Prostate gland (tissue), 2 donors: Measurements from ENCODE around the gene NPTX1. TPM values are rescaled to one million over a fixed set of nuclear protein-coding genes. Genes with fewer than 3 reads are reported as not detected.

Source experiments
- DNase-seq: peaks from one replicate; pipeline ENCODE4 v3.0.0-alpha.2; 2019; ENCODE audit warnings: low spot score
- H3K27ac ChIP-seq, 2 donors: fragments of 200-600 bp; sonication (generic); 2 replicates each; pipeline ENCODE4 v1.5.1; 2017 to 2019
- H3K27me3 ChIP-seq: fragments of 200-600 bp; sonication (generic); replicated peaks from 2 replicates; pipeline ENCODE4 v1.5.1; 2019; ENCODE audit not compliant: insufficient read depth
- H3K36me3 ChIP-seq, 2 donors: fragments of 200-600 bp; sonication (generic); 1 replicate in 1 of 2; 2 replicates in 1 of 2; pipeline versions ENCODE4 v1.5.1 to v1.8.1; 2017 to 2019
- H3K4me1 ChIP-seq: fragments of 200-600 bp; sonication (generic); replicated peaks from 2 replicates; pipeline ENCODE4 v1.5.1; 2019
- H3K4me3 ChIP-seq, 2 donors: fragments of 200-600 bp; sonication (generic); 2 replicates each; pipeline ENCODE4 v1.5.1; 2017 to 2019
- H3K9me3 ChIP-seq: fragments of 200-600 bp; sonication (generic); 2 replicates; pipeline ENCODE4 v1.5.1; 2017
- POLR2A ChIP-seq: fragments of 450-650 bp; IDR thresholded peaks from one replicate; pipeline ENCODE4 v1.6.1; 2016; ENCODE audit warnings: antibody characterized with exemption, mild to moderate bottlenecking
- POLR2AphosphoS5 ChIP-seq: sonication (generic); formaldehyde crosslinking; IDR thresholded peaks from one replicate; pipeline ENCODE4 v1.6.1; 2017; ENCODE audit warnings: antibody characterized with exemption
- WGBS: methylation state at CpG from one replicate; pipeline ENCODE4 v1.1.5; 2018; 5-methylcytosine and 5-hydroxymethylcytosine counted together
- intact Hi-C: fragments of 100-400 bp; cut with DNase I; formaldehyde crosslinking; loops from one replicate; pipeline ENCODE4 v1.14.2; 2022
- total RNA-seq, 2 donors: library from RNA; depleted of rRNA; stranded (reverse); fragments of >200 nt; gene quantifications; one replicate each; pipeline ENCODE4 v1.1.0, GENCODE V29; 2016
- TF ChIP-seq, protein P1 (sequence below), 4 experiments: fragments of 200-600 bp in 2 of 4; fragments of 450-650 bp in 2 of 4; sonication (generic) in 2 of 4; IDR thresholded peaks; 1 replicate in 3 of 4; 2 replicates in 1 of 4; pipeline ENCODE4 v1.5.1; 2016 to 2019; ENCODE audit warnings: antibody characterized with exemption in 4 of 4, mild to moderate bottlenecking in 2 of 4, moderate library complexity in 2 of 4

The NPTX1 gene
- total RNA-seq, 2 donors from 2014 or later, result 0.34 to 0.73 TPM

DNA sequence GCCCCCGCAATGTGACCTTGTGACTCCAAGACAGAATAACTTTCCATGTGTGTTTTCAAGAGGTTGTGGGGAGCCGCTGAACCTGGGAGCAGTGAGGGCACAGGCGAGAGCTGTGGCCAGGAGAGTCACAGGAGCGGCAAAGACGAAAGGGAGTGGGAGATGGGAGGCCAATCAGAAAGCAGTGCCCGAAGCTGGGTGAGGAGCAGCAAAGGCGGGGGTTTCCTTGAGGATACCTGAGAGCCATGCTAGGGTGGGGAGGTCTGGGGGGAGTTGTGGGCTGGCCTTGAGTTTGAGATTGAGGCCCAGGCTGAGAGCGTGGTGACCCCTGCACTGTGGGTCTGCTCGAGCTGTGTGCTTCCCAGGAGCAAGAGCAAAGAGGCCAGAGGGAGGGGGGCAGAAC lies 23.2 kb upstream of the NPTX1 start:
- DNase-seq, result no peak
- TF ChIP-seq POLR2AphosphoS5 (no peak), POLR2A (no peak)
- TF ChIP-seq, protein P1, sequence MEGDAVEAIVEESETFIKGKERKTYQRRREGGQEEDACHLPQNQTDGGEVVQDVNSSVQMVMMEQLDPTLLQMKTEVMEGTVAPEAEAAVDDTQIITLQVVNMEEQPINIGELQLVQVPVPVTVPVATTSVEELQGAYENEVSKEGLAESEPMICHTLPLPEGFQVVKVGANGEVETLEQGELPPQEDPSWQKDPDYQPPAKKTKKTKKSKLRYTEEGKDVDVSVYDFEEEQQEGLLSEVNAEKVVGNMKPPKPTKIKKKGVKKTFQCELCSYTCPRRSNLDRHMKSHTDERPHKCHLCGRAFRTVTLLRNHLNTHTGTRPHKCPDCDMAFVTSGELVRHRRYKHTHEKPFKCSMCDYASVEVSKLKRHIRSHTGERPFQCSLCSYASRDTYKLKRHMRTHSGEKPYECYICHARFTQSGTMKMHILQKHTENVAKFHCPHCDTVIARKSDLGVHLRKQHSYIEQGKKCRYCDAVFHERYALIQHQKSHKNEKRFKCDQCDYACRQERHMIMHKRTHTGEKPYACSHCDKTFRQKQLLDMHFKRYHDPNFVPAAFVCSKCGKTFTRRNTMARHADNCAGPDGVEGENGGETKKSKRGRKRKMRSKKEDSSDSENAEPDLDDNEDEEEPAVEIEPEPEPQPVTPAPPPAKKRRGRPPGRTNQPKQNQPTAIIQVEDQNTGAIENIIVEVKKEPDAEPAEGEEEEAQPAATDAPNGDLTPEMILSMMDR (IDR thresholded peaks at IDR 0.05), result no peak
- no peaks in the 10 kb centered on the region for H3K36me3 ChIP-seq
- no peaks in the 10 kb centered on the region for H3K9me3 ChIP-seq
- intact Hi-C loops, result no loop called here
- no peaks in the 10 kb centered on the region for H3K4me1 ChIP-seq
- 87% methylated on average over 9 of the region's 9 CpGs for WGBS
- no peak overlapping the region for H3K4me3 ChIP-seq
- H3K27ac ChIP-seq, result no peak overlapping the region
- no peaks in the 10 kb centered on the region for H3K27me3 ChIP-seq

DNA sequence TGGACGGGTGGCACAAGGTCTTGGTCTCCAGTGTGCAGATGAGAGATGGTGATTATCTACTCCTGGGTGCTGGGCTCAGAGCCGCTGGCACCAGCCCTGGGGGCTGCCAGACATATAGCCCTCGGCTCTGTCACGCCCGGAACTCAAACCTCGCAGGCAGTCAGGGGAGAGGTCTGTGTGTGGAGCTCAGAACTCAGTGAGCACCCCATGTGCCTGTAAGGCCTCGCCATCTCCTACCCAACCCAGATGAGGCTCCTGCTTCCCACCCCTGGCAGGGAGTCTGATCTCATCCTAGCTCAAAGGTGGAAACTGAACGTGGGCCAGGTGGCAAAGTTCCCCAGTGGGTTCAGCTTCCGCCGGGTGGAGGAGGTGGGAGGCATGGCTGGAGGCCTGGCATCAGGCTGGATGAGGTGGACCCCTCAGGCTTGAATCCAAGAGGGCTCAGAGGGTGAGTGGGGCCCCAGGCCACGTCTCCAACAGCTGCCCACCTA lies 22.6 kb upstream of the NPTX1 start:
- Histone ChIP-seq H3K27me3 (no peaks in the 10 kb centered on the region), H3K9me3 (no peaks in the 10 kb centered on the region), H3K4me1 (no peaks in the 10 kb centered on the region), H3K36me3 (no peaks in the 10 kb centered on the region), H3K27ac (no peak overlapping the region), H3K4me3 (no peak overlapping the region)
- 72% methylated on average over 7 of the region's 11 CpGs for WGBS
- TF ChIP-seq POLR2A (no peak), POLR2AphosphoS5 (no peak)
- TF ChIP-seq, protein P1 (IDR thresholded peaks at IDR 0.05), result no peak
- DNase-seq, result no peak
- intact Hi-C loops, result no loop called here

DNA sequence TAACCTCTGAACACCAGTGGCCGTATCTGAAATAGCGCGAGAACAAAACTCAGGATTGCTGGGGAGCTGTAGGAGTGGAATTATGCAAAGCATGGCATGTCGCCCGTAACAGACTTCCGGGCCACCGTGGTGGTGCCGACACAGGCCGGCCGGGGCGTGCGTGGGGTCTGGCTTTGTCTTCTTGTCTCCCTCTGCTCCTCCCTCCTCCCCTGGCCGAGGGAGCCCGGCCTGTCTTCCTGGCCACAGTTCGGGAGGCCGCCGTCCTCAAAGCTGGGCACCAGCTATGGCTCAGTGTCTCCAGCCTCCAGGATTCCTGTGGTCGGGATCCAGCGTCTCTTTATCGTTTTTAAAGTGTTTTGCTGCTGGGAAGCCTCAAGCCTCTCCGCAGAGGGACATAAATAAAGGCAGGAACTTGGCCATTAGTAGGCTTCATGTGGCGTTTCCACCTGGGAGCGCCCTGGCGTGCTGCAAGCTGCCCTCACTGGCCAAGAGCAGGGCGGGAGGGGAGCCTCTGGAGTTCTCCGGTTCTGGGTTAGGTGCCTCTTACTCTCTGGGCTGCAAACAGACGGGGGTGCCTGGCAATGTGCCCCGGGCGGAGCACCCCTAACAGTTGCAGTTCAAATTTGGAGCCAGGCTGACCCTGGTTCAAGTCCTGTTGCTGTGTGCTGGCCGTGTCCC lies 22.0 kb upstream of the NPTX1 start:
- TF ChIP-seq POLR2AphosphoS5, result no peak
- no peak for TF ChIP-seq POLR2A
- TF ChIP-seq, protein P1 (IDR thresholded peaks at IDR 0.05), result no peak
- 48% methylated on average over 30 of the region's 30 CpGs for WGBS
- Histone ChIP-seq H3K36me3 (no peaks in the 10 kb centered on the region), H3K27ac (no peak overlapping the region), H3K27me3 (no peaks in the 10 kb centered on the region), H3K9me3 (no peaks in the 10 kb centered on the region), H3K4me3 (no peak overlapping the region), H3K4me1 (no peaks in the 10 kb centered on the region)
- no peak for DNase-seq
- intact Hi-C loops, result no loop called here

DNA sequence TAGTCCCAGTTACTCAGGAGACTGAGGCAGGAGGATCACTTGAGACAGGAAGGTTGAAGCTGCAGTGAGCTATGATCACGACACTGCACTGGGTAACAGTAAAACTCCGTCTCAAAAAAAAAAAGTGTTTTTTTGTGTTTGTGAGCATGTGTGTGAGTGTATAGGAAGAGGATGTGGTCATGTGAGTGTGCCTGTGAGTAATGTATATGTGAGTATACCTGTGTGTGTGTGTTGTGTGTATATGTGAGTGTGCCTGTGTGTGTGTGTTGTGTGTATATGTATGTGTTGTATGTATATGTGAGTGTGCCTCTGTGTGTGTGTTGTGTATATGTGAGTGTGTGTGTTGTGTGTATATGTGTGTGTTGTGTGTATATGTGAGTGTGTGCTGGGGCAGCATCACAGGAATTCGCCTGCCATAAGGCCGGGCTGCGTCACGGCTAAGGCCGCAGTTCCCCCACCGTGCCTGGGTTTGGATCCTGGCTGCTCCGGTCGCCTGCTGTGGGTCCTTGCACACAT lies 21.4 kb upstream of the NPTX1 start:
- H3K4me1 ChIP-seq, result no peaks in the 10 kb centered on the region
- H3K4me3 ChIP-seq, result no peak overlapping the region
- WGBS, result 75% methylated on average over 10 of the region's 10 CpGs
- intact Hi-C loops, result no loop called here
- DNase-seq, result no peak
- no peak overlapping the region for H3K27ac ChIP-seq
- no peak for TF ChIP-seq POLR2A
- TF ChIP-seq POLR2AphosphoS5, result no peak
- TF ChIP-seq, protein P1 (IDR thresholded peaks at IDR 0.05), result no peak
- no peaks in the 10 kb centered on the region for H3K27me3 ChIP-seq
- H3K9me3 ChIP-seq, result no peaks in the 10 kb centered on the region
- H3K36me3 ChIP-seq, result no peaks in the 10 kb centered on the region

DNA sequence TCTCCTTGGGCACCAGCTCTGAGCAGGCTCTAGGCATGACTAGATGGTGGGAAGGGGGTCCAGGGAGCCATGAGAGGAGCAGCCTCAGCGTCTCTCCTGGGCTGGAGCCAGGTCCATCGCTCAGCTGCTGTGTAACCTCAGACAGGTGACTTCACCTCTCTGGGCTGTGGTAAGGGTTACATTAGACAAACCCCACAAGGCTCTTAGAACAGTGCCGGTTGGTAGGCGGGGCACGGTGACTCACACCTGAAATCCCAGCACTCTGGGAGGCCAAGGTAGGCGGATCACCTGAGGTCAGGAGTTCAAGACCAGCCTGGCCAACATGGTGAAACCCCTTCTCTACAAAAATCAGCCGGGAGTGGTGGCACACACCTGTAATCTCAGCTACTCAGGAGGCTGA lies 18.1 kb upstream of the NPTX1 start:
- WGBS, result 84% methylated on average over 7 of the region's 7 CpGs
- peaks cover 7% of the 10 kb centered on the region for H3K27me3 ChIP-seq
- no peak overlapping the region for H3K27ac ChIP-seq
- intact Hi-C loops, result no loop called here
- no peaks in the 10 kb centered on the region for H3K36me3 ChIP-seq
- TF ChIP-seq POLR2AphosphoS5, result no peak
- TF ChIP-seq POLR2A, result no peak
- TF ChIP-seq, protein P1 (IDR thresholded peaks at IDR 0.05), result no peak
- DNase-seq, result no peak
- H3K9me3 ChIP-seq, result no peaks in the 10 kb centered on the region
- H3K4me1 ChIP-seq, result no peaks in the 10 kb centered on the region
- H3K4me3 ChIP-seq, result no peak overlapping the region
